Testis (tissue), 3 donors: ENCODE results near the gene FRS2. TPM values are rescaled to one million over a fixed set of nuclear protein-coding genes. Genes with fewer than 3 reads are reported as not detected.

ENCODE experiments used
- DNase-seq: peaks from one replicate; pipeline ENCODE4 v3.0.0-alpha.2; 2019
- H3K27ac ChIP-seq, 2 donors: fragments of 200-600 bp; sonication (generic); one replicate each; pipeline ENCODE4 v1.5.1; 2019
- H3K27me3 ChIP-seq: fragments of 200-600 bp; sonication (generic); one replicate; pipeline ENCODE4 v1.5.1; 2019
- H3K36me3 ChIP-seq: fragments of 200-600 bp; sonication (generic); one replicate; pipeline ENCODE4 v1.5.1; 2017; ENCODE audit warnings: low read depth; ENCODE audit errors: missing control alignments
- H3K4me1 ChIP-seq: fragments of 200-600 bp; sonication (generic); one replicate; pipeline ENCODE4 v1.5.1; 2019
- H3K4me3 ChIP-seq, 2 donors: fragments of 200-600 bp; sonication (generic); one replicate each; pipeline ENCODE4 v1.5.1; 2017 to 2019
- H3K9me3 ChIP-seq: fragments of 200-600 bp; sonication (generic); one replicate; pipeline ENCODE4 v1.5.1; 2017
- CTCF ChIP-seq, 3 experiments: fragments of 450-650 bp in 2 of 3; fragments of 200-600 bp in 1 of 3; sonication (generic) in 1 of 3; IDR thresholded peaks; one replicate each; pipeline ENCODE4 v1.5.1; 2016 to 2019; ENCODE audit warnings: antibody characterized with exemption in 3 of 3, mild to moderate bottlenecking in 2 of 3, moderate library complexity in 1 of 3
- POLR2A ChIP-seq: fragments of 450-650 bp; IDR thresholded peaks from one replicate; pipeline ENCODE4 v1.6.1; 2017; ENCODE audit warnings: antibody characterized with exemption, mild to moderate bottlenecking, moderate library complexity
- WGBS, 2 donors: methylation state at CpG; one replicate each; pipeline ENCODE4 v1.1.5; 2018; 5-methylcytosine and 5-hydroxymethylcytosine counted together
- intact Hi-C: fragments of 100-400 bp; cut with DNase I; formaldehyde crosslinking; loops from one replicate; pipeline ENCODE4 v1.15.1; 2023; ENCODE audit warnings: low total_unique reads
- polyA plus RNA-seq: library from polyadenylated mRNA; stranded (reverse); fragments of 350-450 nt; fragmentation: Illumina TruSeq; extraction: RNeasy Lipid Tissue Mini Kit (QIAGEN cat#74804); gene quantifications from one replicate; pipeline ENCODE4 v1.2.3, GENCODE V29; 2014; ENCODE audit warnings: low read depth, low replicate concordance; ENCODE audit not compliant: insufficient read depth
- total RNA-seq, 2 donors: library from RNA; depleted of rRNA; stranded (reverse); fragments of >200 nt; gene quantifications; one replicate each; pipeline ENCODE4 v1.2.3, GENCODE V29; 2016

Gene FRS2
- total and polyA plus RNA-seq, 3 donors from 2014 or later = 21.6 to 47.8 (median 38.3) TPM

- no peak for TF ChIP-seq CTCF (IDR thresholded peaks at IDR 0.05)
- no peak for TF ChIP-seq POLR2A
These were observed 1.8 kb upstream of the FRS2 start for GRCh38 chr12:69468237-69469026.

GRCh38 chr12:69469854-69470188 is 367 bp upstream of the FRS2 start:
- DNase-seq = no peak
- H3K27ac ChIP-seq = peak overlapping the region; percentile 93
- TF ChIP-seq CTCF (IDR thresholded peaks at IDR 0.05) (no peak), POLR2A (no peak)
- intact Hi-C loops = no loop called here
- WGBS, 2 donors = 5 to 7% methylated on average over 10 of the region's 10 CpGs
- peaks cover 33% of the 10 kb centered on the region for H3K4me1 ChIP-seq
- H3K9me3 ChIP-seq = no peaks in the 10 kb centered on the region
- no peaks in the 10 kb centered on the region for H3K27me3 ChIP-seq
- peak overlapping the region; percentile 90 to 92 for H3K4me3 ChIP-seq
- H3K36me3 ChIP-seq = no peaks in the 10 kb centered on the region

More at GRCh38 chr12:69468237-69469026, 1.8 kb upstream of the FRS2 start:
- intact Hi-C loops = no loop called here
- H3K27me3 ChIP-seq = no peaks in the 10 kb centered on the region
- no peak for DNase-seq
- no peak overlapping the region for H3K27ac ChIP-seq
- H3K9me3 ChIP-seq = no peaks in the 10 kb centered on the region
- peaks cover 21% of the 10 kb centered on the region for H3K4me1 ChIP-seq
- 47 to 64% methylated on average over 7 of the region's 7 CpGs for WGBS, 2 donors
- H3K36me3 ChIP-seq = no peaks in the 10 kb centered on the region
- no peak overlapping the region for H3K4me3 ChIP-seq

GRCh38 chr12:69471076-69471430 is 865 bp downstream of the FRS2 start:
- WGBS, 2 donors = 0 to 2% methylated on average over 7 of the region's 7 CpGs
- intact Hi-C loops = no loop called here
- H3K4me1 ChIP-seq = peaks cover 37% of the 10 kb centered on the region
- H3K9me3 ChIP-seq = no peaks in the 10 kb centered on the region
- H3K36me3 ChIP-seq = no peaks in the 10 kb centered on the region
- peak overlapping the region; percentile 90 to 92 for H3K4me3 ChIP-seq
- TF ChIP-seq CTCF (IDR thresholded peaks at IDR 0.05) (no peak), POLR2A (no peak)
- DNase-seq = no peak
- H3K27me3 ChIP-seq = no peaks in the 10 kb centered on the region
- peak overlapping the region; percentile 93 for H3K27ac ChIP-seq

GRCh38 chr12:69471667-69472385 is 1.6 kb downstream of the FRS2 start:
- 52 to 54% methylated on average over 5 of the region's 5 CpGs for WGBS, 2 donors
- no peaks in the 10 kb centered on the region for H3K27me3 ChIP-seq
- DNase-seq = no peak
- H3K36me3 ChIP-seq = no peaks in the 10 kb centered on the region
- no peaks in the 10 kb centered on the region for H3K9me3 ChIP-seq
- no peak for TF ChIP-seq POLR2A
- no peak for TF ChIP-seq CTCF (IDR thresholded peaks at IDR 0.05)
- H3K4me1 ChIP-seq = peaks cover 40% of the 10 kb centered on the region
- no peak overlapping the region for H3K4me3 ChIP-seq
- intact Hi-C loops = no loop called here
- H3K27ac ChIP-seq = no peak overlapping the region
